GM18951 (cell line): ENCODE results near the gene SLC25A26.
"Not testable (repeated sequence)": the region's sequence is repeated elsewhere in the genome, so short reads cannot be mapped to it uniquely, and the experiment has no call there.

Experiments
- POLR2A ChIP-seq: IDR thresholded peaks from 4 replicates; pipeline ENCODE4 v1.6.1; 2011; ENCODE audit warnings: mild to moderate bottlenecking; ENCODE audit not compliant: insufficient read length, insufficient read depth; ENCODE audit errors: extremely low read depth
- in situ Hi-C: fragments of 300-500 bp; cut with MboI; formaldehyde crosslinking; loops from one replicate; pipeline ENCODE4 v1.12.0; 2022; ENCODE audit warnings: low sequenced_read_pairs, mixed read lengths, inconsistent platforms; ENCODE audit not compliant: unreplicated experiment

Gene SLC25A26

GRCh38 chr3:66203275-66203674 is 17.5 kb upstream of the SLC25A26 start:
- in situ Hi-C loops: no loop called here
- no peak for TF ChIP-seq POLR2A

DNA sequence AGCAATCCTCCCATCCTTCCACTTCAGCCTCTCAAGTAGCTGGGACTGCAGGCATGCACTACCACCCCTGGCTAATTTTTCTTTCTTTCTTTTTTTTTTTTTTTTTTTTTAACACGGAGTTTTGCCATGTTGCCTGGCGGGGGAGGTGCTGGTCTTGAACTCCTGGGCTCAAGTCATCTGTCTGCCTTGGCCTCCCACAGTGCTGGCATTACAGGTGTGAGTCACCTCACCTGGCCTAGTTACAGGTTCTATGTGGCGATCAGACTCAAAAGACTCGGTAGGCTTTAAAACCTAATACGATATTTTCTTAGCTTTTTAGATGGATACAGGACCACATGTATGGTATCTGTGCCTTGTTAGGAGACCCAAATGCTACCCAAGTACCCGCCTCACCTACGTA is 14.0 kb upstream of the SLC25A26 start:
- in situ Hi-C loops: no loop called here
- no peak for TF ChIP-seq POLR2A

DNA sequence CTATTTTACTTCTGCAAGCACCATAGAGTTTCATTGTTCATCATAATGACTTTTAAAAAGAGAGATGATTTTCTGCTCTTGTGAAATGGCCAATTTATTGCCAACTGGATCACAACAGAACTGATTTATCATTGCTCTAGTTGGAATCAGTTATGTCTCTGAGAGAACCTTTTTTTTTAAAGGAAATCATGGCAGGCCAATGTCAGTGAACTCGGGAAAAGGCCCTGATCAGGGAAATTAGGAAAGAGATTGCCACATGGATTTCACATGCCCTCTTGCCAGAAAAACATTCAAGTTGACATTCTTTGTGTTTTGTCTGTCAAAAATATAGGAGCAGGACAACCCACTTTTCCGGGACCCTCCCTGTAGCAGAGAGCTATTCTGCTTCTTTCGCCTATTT is 12.6 kb upstream of the SLC25A26 start:
- in situ Hi-C loops: no loop called here
- no peak for TF ChIP-seq POLR2A

DNA sequence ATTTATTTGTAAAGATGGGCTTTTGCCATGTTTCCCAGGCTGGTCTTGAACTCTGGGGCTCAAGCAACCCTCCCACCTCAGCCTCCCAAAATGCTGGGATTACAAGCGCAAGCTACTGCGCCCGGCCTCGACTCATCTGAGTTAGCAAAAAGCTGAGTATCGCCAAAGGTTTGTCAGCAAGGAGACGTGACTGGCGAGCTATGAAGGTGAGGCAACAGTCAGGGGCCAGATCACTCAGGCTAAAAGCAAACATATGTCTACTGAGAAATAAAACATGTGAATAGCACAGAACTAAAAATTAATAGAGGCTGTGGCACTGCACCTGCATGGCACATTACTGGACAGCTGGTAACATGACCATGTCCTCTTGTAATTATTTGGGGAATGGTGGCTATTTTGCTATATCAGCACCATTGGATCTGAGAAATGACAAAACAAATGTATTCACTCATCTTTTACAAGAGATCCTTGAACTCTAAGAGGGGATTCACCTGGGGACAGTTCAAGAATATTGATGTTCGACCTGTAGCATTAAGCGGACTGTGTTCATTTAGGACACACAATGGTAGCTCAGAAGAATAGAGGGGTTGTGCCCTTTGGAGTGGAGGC is 10.0 kb upstream of the SLC25A26 start:
- no peak for TF ChIP-seq POLR2A
- in situ Hi-C loops: no loop called here

DNA sequence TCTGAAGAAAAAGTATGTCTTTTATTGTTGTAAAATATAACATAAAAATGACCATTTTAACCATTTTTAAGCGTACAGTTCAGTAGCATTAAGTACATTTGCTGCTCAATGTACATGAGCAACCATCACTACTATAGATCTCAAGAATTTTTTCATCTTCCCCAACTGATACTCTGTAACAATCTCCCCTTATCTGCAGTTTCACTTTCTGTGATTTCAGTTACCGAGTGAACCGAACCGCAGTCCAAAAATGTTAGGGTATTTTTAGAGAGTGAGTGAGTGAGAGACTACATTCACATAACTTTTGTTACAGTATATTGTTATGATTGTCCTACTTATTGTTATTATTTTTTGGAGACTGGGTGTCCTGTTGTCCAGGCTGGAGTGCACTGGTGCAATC is 9.0 kb upstream of the SLC25A26 start:
- TF ChIP-seq POLR2A: no peak
- in situ Hi-C loops: no loop called here

- TF ChIP-seq POLR2A: no peak
- in situ Hi-C loops: no loop called here
Measured at GRCh38 chr3:66215106-66215505, 5.7 kb upstream of the SLC25A26 start.

DNA sequence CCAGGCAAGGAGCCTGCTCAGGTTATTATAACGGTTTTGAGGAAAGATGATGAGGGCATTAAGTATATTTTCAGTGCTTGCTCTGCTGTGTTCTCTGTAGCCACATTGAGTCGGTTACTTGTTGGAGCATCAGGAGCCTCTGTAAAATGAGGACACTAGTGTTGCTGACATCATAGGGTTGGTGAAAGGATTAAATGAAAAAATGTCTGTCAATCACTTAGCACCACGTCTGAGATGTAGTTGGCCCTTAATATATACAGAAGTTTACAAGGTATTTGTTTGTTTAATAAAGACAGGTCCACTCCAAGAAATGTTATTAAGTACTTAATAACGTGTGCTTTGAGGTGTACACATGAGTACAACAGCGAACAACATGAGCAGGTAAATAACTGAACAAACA is 735 bp upstream of the SLC25A26 start:
- no peak for TF ChIP-seq POLR2A
- in situ Hi-C loops: no loop called here

DNA sequence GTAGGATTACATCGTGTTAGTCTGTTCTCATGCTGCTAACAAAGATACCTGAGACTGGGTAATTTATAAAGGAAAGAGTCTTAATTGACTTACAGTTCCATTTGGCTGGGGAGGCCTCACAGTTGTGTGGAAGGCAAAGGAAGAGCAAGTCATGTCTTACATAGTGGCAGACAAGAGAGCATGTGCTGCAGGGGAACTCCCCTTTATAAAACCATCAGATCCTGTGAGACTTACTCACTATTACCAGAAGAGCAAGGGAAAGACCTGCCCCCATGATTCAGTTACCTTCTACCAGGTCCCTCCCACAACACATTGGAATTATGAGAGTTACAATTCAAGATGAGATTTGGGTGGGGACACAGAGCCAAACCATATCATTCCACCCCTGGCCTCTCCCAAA is 3.4 kb downstream of the SLC25A26 start:
- in situ Hi-C loops: no loop called here
- no peak for TF ChIP-seq POLR2A

GRCh38 chr3:66226093-66226492 is 5.3 kb downstream of the SLC25A26 start:
- in situ Hi-C loops: not testable (repeated sequence)

GRCh38 chr3:66227051-66227450 is 6.2 kb downstream of the SLC25A26 start:
- TF ChIP-seq POLR2A: no peak
- in situ Hi-C loops: no loop called here

DNA sequence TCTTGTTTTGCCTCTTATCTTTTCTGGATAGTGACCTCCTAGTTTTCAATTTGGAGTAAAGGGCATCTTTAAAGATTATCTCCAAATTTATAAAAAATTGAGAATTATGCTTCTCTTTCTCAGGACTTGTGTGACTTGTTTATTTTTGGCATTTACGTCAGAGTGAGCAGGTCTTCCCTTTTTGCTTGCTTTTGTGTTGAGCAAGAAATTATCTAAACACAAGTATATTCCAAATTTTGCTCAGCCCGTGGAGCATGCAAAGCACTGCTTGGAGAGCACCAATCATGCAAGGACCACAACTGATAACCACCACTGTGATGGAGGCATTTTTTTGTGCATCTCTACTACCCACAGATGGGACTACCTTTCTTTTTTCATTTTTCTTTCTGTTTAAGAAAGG is 7.1 kb downstream of the SLC25A26 start:
- no peak for TF ChIP-seq POLR2A
- in situ Hi-C loops: no loop called here

DNA sequence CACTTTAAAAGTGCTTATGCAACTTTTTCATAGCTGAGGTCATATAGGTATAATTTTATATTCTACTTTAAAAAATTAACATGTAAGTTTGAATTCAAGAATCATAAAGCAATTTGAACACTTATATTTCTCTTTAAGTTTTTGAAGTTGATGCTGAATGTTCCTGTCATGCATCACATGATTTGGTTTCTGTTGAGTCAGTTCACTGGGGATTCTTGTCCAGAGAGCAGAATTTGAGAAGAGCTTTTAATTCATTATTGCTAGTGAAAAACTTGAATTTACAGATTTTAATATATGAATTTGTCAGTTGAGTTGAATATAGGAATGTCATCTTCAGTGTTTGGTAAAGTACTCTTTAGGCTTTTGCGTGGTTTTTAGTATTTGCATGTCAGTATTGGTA is 7.9 kb downstream of the SLC25A26 start:
- no peak for TF ChIP-seq POLR2A
- in situ Hi-C loops: no loop called here

GRCh38 chr3:66229931-66230330 is 9.1 kb downstream of the SLC25A26 start:
- no peak for TF ChIP-seq POLR2A
- in situ Hi-C loops: no loop called here

GRCh38 chr3:66233033-66233432 is 12.2 kb downstream of the SLC25A26 start:
- TF ChIP-seq POLR2A: no peak
- in situ Hi-C loops: no loop called here

DNA sequence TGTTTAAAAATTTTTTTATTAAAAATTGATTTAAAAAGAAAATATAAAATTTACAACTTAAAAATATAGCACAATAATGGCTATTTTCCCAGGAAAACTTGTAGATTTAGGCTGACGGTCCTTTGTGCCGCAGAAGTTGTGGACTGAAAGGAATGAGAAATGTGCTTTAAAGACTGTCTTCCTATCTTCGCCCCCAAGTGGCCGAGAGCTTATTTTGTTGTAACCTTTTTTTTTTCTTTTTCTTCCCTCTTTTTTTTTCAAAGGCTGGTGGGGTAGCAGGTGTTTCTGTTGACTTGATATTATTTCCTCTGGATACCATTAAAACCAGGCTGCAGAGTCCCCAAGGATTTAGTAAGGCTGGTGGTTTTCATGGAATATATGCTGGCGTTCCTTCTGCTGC is 15.5 kb downstream of the SLC25A26 start:
- no peak for TF ChIP-seq POLR2A
- in situ Hi-C loops: no loop called here
